Cardiac fibroblast (primary cell): ENCODE data around the gene CACYBP.

Experiments used
- DNase-seq, 2 donors: peaks; one replicate each; pipeline versions ENCODE4 v3.0.0 to v3.0.0-alpha.2; 2010; ENCODE audit warnings: low read depth in 2 of 2
- H3K4me3 ChIP-seq, 2 donors: replicated peaks in 1 of 2; 1 replicate in 1 of 2; 2 replicates in 1 of 2; pipeline ENCODE4 v1.5.1; 2011; ENCODE audit warnings: low read depth in 2 of 2, low read length in 2 of 2, mild to moderate bottlenecking in 2 of 2, moderate library complexity in 1 of 2
- TF ChIP-seq, protein P1 (sequence below): IDR thresholded peaks from one replicate; pipeline ENCODE4 v1.5.1; 2011; ENCODE audit warnings: low read depth, mild to moderate bottlenecking, low read length, inconsistent platforms

The CACYBP gene

DNA sequence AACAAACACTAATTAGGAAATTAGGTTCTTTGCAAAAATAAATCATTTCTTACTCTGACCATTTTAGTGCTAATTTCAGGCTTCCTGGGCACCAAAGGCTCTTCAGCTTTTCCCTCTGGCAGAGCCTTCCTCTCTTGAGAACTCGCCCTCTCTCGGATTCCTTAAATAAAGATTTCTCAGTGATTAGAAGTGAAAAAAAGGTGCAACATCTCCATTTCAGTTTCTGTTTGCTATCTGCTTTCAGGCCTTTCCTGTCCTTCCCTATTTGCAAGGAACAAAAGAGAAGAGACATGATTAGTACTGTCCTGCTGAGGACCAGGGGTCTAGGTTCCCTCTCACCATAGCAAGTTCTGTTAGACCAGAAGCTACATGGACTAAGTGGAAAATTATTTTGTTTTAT is 27.8 kb upstream of the CACYBP start:
- TF ChIP-seq, protein P1, sequence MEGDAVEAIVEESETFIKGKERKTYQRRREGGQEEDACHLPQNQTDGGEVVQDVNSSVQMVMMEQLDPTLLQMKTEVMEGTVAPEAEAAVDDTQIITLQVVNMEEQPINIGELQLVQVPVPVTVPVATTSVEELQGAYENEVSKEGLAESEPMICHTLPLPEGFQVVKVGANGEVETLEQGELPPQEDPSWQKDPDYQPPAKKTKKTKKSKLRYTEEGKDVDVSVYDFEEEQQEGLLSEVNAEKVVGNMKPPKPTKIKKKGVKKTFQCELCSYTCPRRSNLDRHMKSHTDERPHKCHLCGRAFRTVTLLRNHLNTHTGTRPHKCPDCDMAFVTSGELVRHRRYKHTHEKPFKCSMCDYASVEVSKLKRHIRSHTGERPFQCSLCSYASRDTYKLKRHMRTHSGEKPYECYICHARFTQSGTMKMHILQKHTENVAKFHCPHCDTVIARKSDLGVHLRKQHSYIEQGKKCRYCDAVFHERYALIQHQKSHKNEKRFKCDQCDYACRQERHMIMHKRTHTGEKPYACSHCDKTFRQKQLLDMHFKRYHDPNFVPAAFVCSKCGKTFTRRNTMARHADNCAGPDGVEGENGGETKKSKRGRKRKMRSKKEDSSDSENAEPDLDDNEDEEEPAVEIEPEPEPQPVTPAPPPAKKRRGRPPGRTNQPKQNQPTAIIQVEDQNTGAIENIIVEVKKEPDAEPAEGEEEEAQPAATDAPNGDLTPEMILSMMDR, result no peak
- DNase-seq, result no peak
- no peak overlapping the region for H3K4me3 ChIP-seq

DNA sequence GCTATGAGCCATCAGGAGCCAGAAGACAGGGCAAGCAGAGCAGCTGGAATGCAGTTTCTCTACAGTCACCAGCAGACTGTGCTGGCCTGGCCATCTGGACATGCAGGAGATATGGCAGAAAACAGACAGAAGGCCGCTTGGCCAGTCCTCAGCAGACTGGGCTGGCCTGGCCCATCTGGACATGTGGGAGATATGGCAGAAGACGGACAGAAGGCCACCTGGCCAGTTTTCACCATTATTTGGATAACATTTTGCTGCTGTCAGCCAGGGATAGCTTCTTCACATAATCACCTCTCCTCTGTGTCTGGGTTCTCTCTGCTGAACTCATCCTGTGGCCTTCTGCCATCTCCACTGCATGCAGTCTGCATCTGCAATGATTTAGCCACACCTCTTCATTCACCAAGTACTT is 25.0 kb upstream of the CACYBP start:
- H3K4me3 ChIP-seq, result no peak overlapping the region
- TF ChIP-seq, protein P1, result no peak
- DNase-seq, result no peak

DNA sequence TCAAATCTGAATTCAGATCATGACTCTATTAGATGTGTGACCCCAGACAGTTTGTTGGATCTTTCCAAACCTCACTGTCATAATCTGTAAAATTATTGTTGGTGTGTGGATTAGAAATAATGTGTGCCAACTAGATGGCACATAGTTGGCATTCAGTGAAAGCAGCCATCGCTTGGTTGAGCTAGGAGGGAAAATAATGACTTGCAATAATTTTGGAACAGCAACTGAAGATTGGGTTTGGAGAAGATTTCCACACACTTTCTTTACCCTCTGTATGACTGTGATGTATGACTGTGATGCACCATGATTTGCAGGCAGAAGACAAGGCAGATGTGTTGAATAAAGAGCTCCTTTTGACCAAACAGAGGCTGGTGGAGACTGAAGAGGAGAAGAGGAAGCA is 24.0 kb upstream of the CACYBP start:
- no peak for DNase-seq
- H3K4me3 ChIP-seq, result no peak overlapping the region
- TF ChIP-seq, protein P1, result no peak

DNA sequence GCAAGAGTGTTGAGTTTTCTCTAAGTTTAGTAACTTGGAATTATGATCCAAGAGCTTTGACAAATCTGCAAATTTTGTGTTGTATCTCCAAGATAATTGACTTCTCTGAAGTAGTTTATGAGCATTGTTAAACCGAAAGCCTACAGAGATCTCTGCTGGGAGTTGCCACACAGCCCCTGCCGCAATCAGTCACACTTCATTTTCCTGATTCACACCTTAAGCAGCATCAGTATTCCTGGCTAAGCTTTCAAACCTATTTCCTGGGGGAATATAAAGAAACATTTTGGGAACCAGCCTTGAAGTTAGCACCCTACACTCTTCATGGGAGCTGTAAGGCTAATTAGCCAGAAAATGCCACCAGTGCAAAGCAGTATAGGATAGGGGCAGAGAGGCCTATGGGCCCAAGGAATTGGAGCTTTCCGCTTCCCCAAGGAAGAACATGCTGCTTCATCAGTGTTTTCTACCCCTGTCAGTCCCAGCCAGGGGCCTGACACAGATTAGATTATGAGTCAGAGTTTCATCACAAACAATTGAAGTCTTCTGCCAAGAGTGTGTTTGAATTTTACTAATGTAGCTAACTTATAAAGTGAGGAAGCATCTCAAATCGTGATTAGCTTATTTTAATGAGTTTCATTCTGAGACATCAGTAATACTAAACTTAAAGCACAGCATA is 23.2 kb upstream of the CACYBP start:
- TF ChIP-seq, protein P1, result no peak
- peak; percentile 59 to 71 for DNase-seq
- no peak overlapping the region for H3K4me3 ChIP-seq

DNA sequence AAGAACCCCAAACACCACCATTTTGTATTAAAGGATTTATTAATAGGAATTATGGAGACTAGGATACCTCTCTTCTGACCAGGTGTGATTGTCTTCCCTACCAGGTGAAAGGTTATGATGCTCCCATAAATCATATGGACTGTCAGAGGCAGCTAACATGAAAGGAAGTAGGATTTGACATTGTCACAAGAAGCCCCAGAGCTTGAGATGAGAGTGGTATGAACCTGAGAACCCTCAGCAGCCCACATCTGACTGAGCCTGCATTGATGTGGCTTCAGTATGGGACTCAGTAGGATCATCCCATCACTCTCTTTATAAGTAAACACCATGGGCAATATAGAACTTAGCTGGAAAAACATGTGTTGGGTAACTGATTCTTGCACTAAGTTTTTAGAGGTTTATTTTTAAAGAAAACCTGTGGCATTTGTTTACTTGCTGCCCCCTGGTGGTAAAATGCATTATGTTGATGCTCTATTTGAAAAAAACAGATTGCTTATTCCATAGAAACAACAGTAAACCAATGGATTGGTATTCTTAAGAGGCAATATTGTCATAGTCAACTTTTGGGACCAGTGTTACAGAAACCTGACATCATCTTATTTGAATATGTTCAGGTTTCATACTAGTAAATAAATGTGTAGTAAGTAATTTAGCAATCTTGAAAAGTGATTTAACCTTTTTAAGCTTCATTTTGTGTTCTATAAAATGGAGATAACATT is 16.6 kb upstream of the CACYBP start:
- no peak overlapping the region for H3K4me3 ChIP-seq
- TF ChIP-seq, protein P1, result peak; percentile 52
- DNase-seq, result peak; percentile 74 to 77

DNA sequence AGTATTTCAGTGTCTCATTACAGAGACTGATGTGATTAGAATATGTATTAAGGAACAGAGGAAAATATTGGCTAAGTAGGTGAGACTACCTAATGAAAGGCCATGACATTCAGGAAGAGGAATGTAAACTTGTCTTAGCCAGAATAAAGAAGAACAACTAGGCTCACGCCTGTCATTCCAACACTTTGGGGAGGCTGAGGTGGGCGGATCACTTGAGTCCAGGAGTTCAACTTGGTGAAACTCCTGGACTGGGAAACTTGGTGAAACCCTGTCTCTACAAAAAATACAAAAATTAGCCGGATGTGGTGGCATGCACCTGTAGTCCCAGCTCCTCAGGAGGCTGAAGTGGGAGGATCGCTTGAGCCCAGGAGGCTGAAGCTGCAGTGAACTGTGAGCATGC is 14.8 kb upstream of the CACYBP start:
- no peak overlapping the region for H3K4me3 ChIP-seq
- DNase-seq, result no peak
- TF ChIP-seq, protein P1, result no peak
